GM12878 (cell line): ENCODE results near the gene HYDIN. TPM values are rescaled to one million over a fixed set of nuclear protein-coding genes. Genes with fewer than 3 reads are reported as not detected.

ENCODE experiments used
- ATAC-seq: fragments of 200-7000 bp; cut with Tn5 transposase; 3 replicates; pipeline ENCODE4 v1.9.1; 2020; ENCODE audit warnings: mild to moderate bottlenecking, moderate library complexity
- BruUV-seq: library from RNA; stranded (reverse); fragments of 400-500 nt; replicated peaks from 2 replicates; lab custom pipeline; 2021; lab: Mats Ljungman, UMichigan
- CTCF ChIA-PET: fragments of 300-600 bp; sonication (Branson Sonifier 250); formaldehyde crosslinking; extraction: SDS; loops from one replicate; lab custom pipeline; 2021; ENCODE audit warnings: inconsistent platforms; lab: Yijun Ruan, JAX
- POLR2A ChIA-PET: fragments of 350-600 bp; formaldehyde crosslinking; extraction: SDS; loops from one replicate; lab custom pipeline; 2021; ENCODE audit warnings: inconsistent platforms; lab: Charles Lee
- RAD21 ChIA-PET: fragments of 300-600 bp; sonication (Branson Sonifier 250); formaldehyde crosslinking; loops from one replicate; lab custom pipeline; 2023; ENCODE audit warnings: antibody characterized with exemption; ENCODE audit not compliant: unreplicated experiment; lab: Charles Lee
- SMC1A ChIA-PET: fragments of 300-600 bp; sonication (Branson Sonifier 250); formaldehyde crosslinking; loops from one replicate; lab custom pipeline; 2023; ENCODE audit not compliant: unreplicated experiment, uncharacterized antibody; lab: Charles Lee
- DNase-seq: peaks from one replicate; pipeline ENCODE4 v3.0.0-alpha.2; 2011; ENCODE audit warnings: low read depth, low spot score
- FAIRE-seq: peaks from 3 replicates; lab custom pipeline; 2011; peaks lifted over from hg19 to GRCh38; lab: Jason Lieb, UNC
- H2AFZ ChIP-seq: 2 replicates; pipeline ENCODE4 v1.6.0; 2011; ENCODE audit warnings: low read depth, low read length, control low read depth; ENCODE audit not compliant: control insufficient read depth
- H3K27ac ChIP-seq: 2 replicates; pipeline ENCODE4 v1.5.1; 2011; ENCODE audit warnings: control low read depth; ENCODE audit not compliant: control insufficient read depth, insufficient read depth
- H3K27me3 ChIP-seq, 2 experiments: replicated peaks in 1 of 2; 2 replicates each; pipeline versions ENCODE4 v1.6.0 to v1.6.1; 2011; ENCODE audit warnings: low read length in 1 of 2; ENCODE audit not compliant: control insufficient read depth in 2 of 2, insufficient read depth in 2 of 2
- H3K36me3 ChIP-seq, 2 experiments: 2 replicates each; pipeline ENCODE4 v1.5.1; 2011; ENCODE audit warnings: low read length in 1 of 2; ENCODE audit not compliant: control insufficient read depth in 2 of 2, insufficient read depth in 2 of 2
- H3K4me1 ChIP-seq: 2 replicates; pipeline ENCODE4 v1.6.1; 2011; ENCODE audit warnings: mild to moderate bottlenecking, low read length, moderate library complexity, mixed read lengths; ENCODE audit not compliant: control insufficient read depth, insufficient read depth
- H3K4me2 ChIP-seq: 2 replicates; pipeline ENCODE4 v1.6.0; 2011; ENCODE audit warnings: control low read depth; ENCODE audit not compliant: control insufficient read depth, insufficient read depth
- H3K4me3 ChIP-seq: fragments of 200-600 bp; sonication (generic); 2 replicates; pipeline ENCODE4 v1.5.1; 2016
- H3K79me2 ChIP-seq: 2 replicates; pipeline ENCODE4 v1.6.0; 2011; ENCODE audit warnings: low read length; ENCODE audit not compliant: control insufficient read depth, insufficient read depth
- H3K9ac ChIP-seq: 2 replicates; pipeline ENCODE4 v1.8.0; 2011; ENCODE audit warnings: low read length, control low read depth, mixed read lengths; ENCODE audit not compliant: control insufficient read depth, insufficient read depth
- H3K9me3 ChIP-seq: replicated peaks from 3 replicates; pipeline ENCODE4 v1.5.1; 2011; ENCODE audit warnings: mild to moderate bottlenecking, low read length; ENCODE audit not compliant: control insufficient read depth, insufficient read depth
- H4K20me1 ChIP-seq: 2 replicates; pipeline ENCODE4 v1.6.0; 2011; ENCODE audit not compliant: control insufficient read depth, insufficient read depth
- BHLHE40 ChIP-seq, 2 experiments: fragments of 450-650 bp in 1 of 2; IDR thresholded peaks; 2 replicates each; pipeline ENCODE4 v1.6.1; 2011 to 2017; ENCODE audit warnings: low read depth in 2 of 2, borderline replicate concordance in 1 of 2, improper control_type of control experiment in 1 of 2, low read length in 1 of 2, mild to moderate bottlenecking in 1 of 2
- BMI1 ChIP-seq: fragments of 450-650 bp; IDR thresholded peaks from 2 replicates; pipeline ENCODE4 v1.6.1; 2016; ENCODE audit warnings: mild to moderate bottlenecking, moderate library complexity, borderline replicate concordance
- CREM ChIP-seq: IDR thresholded peaks from 2 replicates; pipeline ENCODE4 v1.6.1; 2014; ENCODE audit warnings: antibody characterized with exemption, low read depth
- JUND ChIP-seq: IDR thresholded peaks from 2 replicates; pipeline ENCODE4 v1.6.1; 2012; ENCODE audit warnings: low read depth, mild to moderate bottlenecking, low read length, improper control_type of control experiment, moderate library complexity
- RAD21 ChIP-seq: IDR thresholded peaks from 2 replicates; pipeline ENCODE4 v1.6.1; 2011; ENCODE audit warnings: mild to moderate bottlenecking, low read depth, low read length, moderate library complexity; ENCODE audit not compliant: insufficient read depth
- RELB ChIP-seq: fragments of 450-650 bp; IDR thresholded peaks from 2 replicates; pipeline ENCODE4 v1.6.1; 2017; ENCODE audit warnings: low read depth, mild to moderate bottlenecking, moderate library complexity
- SUZ12 ChIP-seq: fragments of 200-600 bp; sonication (generic); IDR thresholded peaks from one replicate; pipeline ENCODE4 v1.6.1; 2018; ENCODE audit warnings: antibody characterized with exemption, mild to moderate bottlenecking; ENCODE audit not compliant: unreplicated experiment
- TAF1 ChIP-seq: IDR thresholded peaks from 2 replicates; pipeline ENCODE4 v1.6.1; 2011; ENCODE audit warnings: mild to moderate bottlenecking, low read depth, low read length, borderline replicate concordance
- TBL1XR1 ChIP-seq: IDR thresholded peaks from 2 replicates; pipeline ENCODE4 v1.6.1; 2012; ENCODE audit warnings: low read depth, low read length, improper control_type of control experiment
- TCF7 ChIP-seq: IDR thresholded peaks from 2 replicates; pipeline ENCODE4 v1.6.1; 2014; ENCODE audit warnings: antibody characterized with exemption, borderline replicate concordance
- ZNF274 ChIP-seq: IDR thresholded peaks from one replicate; pipeline ENCODE4 v1.8.0; 2011; ENCODE audit not compliant: insufficient read length, insufficient read depth
- ZZZ3 ChIP-seq: IDR thresholded peaks from 2 replicates; pipeline ENCODE4 v1.6.1; 2011; ENCODE audit warnings: low read depth; ENCODE audit not compliant: control insufficient read depth, insufficient read length
- in situ Hi-C: fragments of 300-500 bp; cut with MboI; formaldehyde crosslinking; loops from 9 replicates; pipeline ENCODE4 v1.14.3; 2018; ENCODE audit warnings: mixed read lengths
- intact Hi-C: fragments of 100-400 bp; cut with micrococcal nuclease; formaldehyde crosslinking; loops from one replicate; pipeline ENCODE4 v1.14.2; 2022; ENCODE audit not compliant: unreplicated experiment
- polyA plus RNA-seq, 11 experiments: library from polyadenylated mRNA; depleted of rRNA in 4 of 11; unstranded in 6 of 11; stranded (reverse) in 5 of 11; fragments of >200 nt; fragmentation: Nextera tagmentation in 4 of 11; fragmentation: Illumina TruSeq in 1 of 11; extraction: Ambion mirVana in 4 of 11; extraction: Trizol in 1 of 11; gene quantifications; 1 replicate in 1 of 11; 2 replicates in 10 of 11; pipeline versions ENCODE4 v1.2.1 to v1.2.3, GENCODE V29; 2011 to 2016; ENCODE audit warnings: inconsistent platforms in 2 of 11, missing spikeins in 2 of 11, low read depth in 1 of 11
- total RNA-seq, 4 experiments: library from RNA; depleted of rRNA in 3 of 4; stranded (reverse); fragments of >200 nt in 3 of 4; fragmentation: Illumina TruSeq in 1 of 4; extraction: Trizol in 1 of 4; gene quantifications; 2 replicates each; pipeline versions ENCODE4 v1.2.1 to v1.2.3, GENCODE V29; 2013 to 2021
- TF ChIP-seq, protein P1 (sequence below): fragments of 450-650 bp; IDR thresholded peaks from 2 replicates; pipeline ENCODE4 v1.6.1; 2017; ENCODE audit warnings: antibody characterized with exemption, mild to moderate bottlenecking, moderate library complexity
- TF ChIP-seq, protein P2 (sequence below): fragments of 450-650 bp; conservative IDR thresholded peaks from 2 replicates; pipeline ENCODE4 v1.6.1; 2017; ENCODE audit warnings: mild to moderate bottlenecking, moderate library complexity

The HYDIN gene
- total and polyA plus RNA-seq, 10 of the 15 experiments (the other 5 are each of a cell fraction or from before 2014, with no cell fraction given), result 0.01 to 0.30 (median 0.10) TPM; not detected in 7

GRCh38 chr16:71260995-71261394 is 30.5 kb upstream of the HYDIN start:
- ChIA-PET POLR2A (no interaction called here), RAD21 (no interaction called here), SMC1A (no interaction called here), CTCF (interaction anchor here (1.1 kb wide), 1 partner anchor 51 kb away, joined by 3 read pairs; no protein-coding TSS in a partner anchor)
- intact Hi-C loops, result no loop called here
- Histone ChIP-seq H3K36me3 (no peaks in the 10 kb centered on the region), H4K20me1 (no peaks in the 10 kb centered on the region), H3K27me3 (no peaks in the 10 kb centered on the region), H3K4me2 (no peak overlapping the region), H3K79me2 (no peaks in the 10 kb centered on the region), H3K4me1 (no peaks in the 10 kb centered on the region), H3K4me3 (no peak overlapping the region), H3K9ac (no peak overlapping the region), H3K27ac (no peak overlapping the region), H3K9me3 (no peaks in the 10 kb centered on the region)
- in situ Hi-C loops, result no loop called here
- DNase-seq (no peak), FAIRE-seq (no peak), ATAC-seq (no peak)
- BruUV-seq, result no TSS peak
- TF ChIP-seq TCF7, result no peak
- TF ChIP-seq, protein P1, sequence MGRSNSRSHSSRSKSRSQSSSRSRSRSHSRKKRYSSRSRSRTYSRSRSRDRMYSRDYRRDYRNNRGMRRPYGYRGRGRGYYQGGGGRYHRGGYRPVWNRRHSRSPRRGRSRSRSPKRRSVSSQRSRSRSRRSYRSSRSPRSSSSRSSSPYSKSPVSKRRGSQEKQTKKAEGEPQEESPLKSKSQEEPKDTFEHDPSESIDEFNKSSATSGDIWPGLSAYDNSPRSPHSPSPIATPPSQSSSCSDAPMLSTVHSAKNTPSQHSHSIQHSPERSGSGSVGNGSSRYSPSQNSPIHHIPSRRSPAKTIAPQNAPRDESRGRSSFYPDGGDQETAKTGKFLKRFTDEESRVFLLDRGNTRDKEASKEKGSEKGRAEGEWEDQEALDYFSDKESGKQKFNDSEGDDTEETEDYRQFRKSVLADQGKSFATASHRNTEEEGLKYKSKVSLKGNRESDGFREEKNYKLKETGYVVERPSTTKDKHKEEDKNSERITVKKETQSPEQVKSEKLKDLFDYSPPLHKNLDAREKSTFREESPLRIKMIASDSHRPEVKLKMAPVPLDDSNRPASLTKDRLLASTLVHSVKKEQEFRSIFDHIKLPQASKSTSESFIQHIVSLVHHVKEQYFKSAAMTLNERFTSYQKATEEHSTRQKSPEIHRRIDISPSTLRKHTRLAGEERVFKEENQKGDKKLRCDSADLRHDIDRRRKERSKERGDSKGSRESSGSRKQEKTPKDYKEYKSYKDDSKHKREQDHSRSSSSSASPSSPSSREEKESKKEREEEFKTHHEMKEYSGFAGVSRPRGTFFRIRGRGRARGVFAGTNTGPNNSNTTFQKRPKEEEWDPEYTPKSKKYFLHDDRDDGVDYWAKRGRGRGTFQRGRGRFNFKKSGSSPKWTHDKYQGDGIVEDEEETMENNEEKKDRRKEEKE, result no peak
- TF ChIP-seq TAF1, result no peak
- no peak for TF ChIP-seq TBL1XR1
- no peak for TF ChIP-seq BHLHE40 (IDR thresholded peaks at IDR 0.05; ENCODE audit: borderline replicate concordance in 1 of 2, low read depth in 2 of 2, low read length in 1 of 2)
- TF ChIP-seq BMI1, result no peak
- no peak for TF ChIP-seq JUND
- TF ChIP-seq CREM, result no peak
- no peak for TF ChIP-seq ZZZ3
- TF ChIP-seq, protein P2, sequence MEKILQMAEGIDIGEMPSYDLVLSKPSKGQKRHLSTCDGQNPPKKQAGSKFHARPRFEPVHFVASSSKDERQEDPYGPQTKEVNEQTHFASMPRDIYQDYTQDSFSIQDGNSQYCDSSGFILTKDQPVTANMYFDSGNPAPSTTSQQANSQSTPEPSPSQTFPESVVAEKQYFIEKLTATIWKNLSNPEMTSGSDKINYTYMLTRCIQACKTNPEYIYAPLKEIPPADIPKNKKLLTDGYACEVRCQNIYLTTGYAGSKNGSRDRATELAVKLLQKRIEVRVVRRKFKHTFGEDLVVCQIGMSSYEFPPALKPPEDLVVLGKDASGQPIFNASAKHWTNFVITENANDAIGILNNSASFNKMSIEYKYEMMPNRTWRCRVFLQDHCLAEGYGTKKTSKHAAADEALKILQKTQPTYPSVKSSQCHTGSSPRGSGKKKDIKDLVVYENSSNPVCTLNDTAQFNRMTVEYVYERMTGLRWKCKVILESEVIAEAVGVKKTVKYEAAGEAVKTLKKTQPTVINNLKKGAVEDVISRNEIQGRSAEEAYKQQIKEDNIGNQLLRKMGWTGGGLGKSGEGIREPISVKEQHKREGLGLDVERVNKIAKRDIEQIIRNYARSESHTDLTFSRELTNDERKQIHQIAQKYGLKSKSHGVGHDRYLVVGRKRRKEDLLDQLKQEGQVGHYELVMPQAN, result no peak
- TF ChIP-seq ZNF274, result no peak
- no peak for TF ChIP-seq SUZ12
- TF ChIP-seq RAD21, result no peak
- TF ChIP-seq RELB, result no peak
- TF ChIP-seq, all 136 proteins: peak for 0
- H2AFZ ChIP-seq, result no peak overlapping the region
